NB4 (cell line): ENCODE data around the gene INO80E.
A peak's percentile ranks its signal among the peaks of the same experiment; 100 is the strongest.

Source experiments
- DNase-seq: peaks from one replicate; pipeline ENCODE4 v3.0.0; 2010; ENCODE audit warnings: low read depth
- H3K4me3 ChIP-seq: one replicate; pipeline ENCODE4 v1.5.1; 2011; ENCODE audit warnings: mild to moderate bottlenecking, low read depth, low read length, moderate library complexity
- MYC ChIP-seq: IDR thresholded peaks from 2 replicates; pipeline ENCODE4 v1.6.1; 2011; ENCODE audit warnings: low read depth, low read length
- POLR2A ChIP-seq: IDR thresholded peaks from 2 replicates; pipeline ENCODE4 v1.6.1; 2011; ENCODE audit warnings: mild to moderate bottlenecking; ENCODE audit not compliant: insufficient read length; ENCODE audit errors: extremely low read depth
- TF ChIP-seq, protein P1 (sequence below): IDR thresholded peaks from one replicate; pipeline ENCODE4 v1.5.1; 2012; ENCODE audit warnings: low read depth, low read length
- TF ChIP-seq, protein P2 (sequence below): IDR thresholded peaks from 2 replicates; pipeline ENCODE4 v1.6.1; 2011; ENCODE audit warnings: low read depth, low read length

Gene INO80E

GRCh38 chr16:30046588-30046987 lies 50.5 kb downstream of the INO80E start:
- DNase-seq = no peak
- TF ChIP-seq, protein P1, sequence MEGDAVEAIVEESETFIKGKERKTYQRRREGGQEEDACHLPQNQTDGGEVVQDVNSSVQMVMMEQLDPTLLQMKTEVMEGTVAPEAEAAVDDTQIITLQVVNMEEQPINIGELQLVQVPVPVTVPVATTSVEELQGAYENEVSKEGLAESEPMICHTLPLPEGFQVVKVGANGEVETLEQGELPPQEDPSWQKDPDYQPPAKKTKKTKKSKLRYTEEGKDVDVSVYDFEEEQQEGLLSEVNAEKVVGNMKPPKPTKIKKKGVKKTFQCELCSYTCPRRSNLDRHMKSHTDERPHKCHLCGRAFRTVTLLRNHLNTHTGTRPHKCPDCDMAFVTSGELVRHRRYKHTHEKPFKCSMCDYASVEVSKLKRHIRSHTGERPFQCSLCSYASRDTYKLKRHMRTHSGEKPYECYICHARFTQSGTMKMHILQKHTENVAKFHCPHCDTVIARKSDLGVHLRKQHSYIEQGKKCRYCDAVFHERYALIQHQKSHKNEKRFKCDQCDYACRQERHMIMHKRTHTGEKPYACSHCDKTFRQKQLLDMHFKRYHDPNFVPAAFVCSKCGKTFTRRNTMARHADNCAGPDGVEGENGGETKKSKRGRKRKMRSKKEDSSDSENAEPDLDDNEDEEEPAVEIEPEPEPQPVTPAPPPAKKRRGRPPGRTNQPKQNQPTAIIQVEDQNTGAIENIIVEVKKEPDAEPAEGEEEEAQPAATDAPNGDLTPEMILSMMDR = no peak
- TF ChIP-seq, protein P2, sequence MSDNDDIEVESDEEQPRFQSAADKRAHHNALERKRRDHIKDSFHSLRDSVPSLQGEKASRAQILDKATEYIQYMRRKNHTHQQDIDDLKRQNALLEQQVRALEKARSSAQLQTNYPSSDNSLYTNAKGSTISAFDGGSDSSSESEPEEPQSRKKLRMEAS = no peak
- TF ChIP-seq MYC (no peak), POLR2A (no peak)
- H3K4me3 ChIP-seq = no peak overlapping the region

GRCh38 chr16:30049871-30050270 lies 53.8 kb downstream of the INO80E start:
- no peak for TF ChIP-seq POLR2A
- TF ChIP-seq, protein P2 = no peak
- no peak for TF ChIP-seq MYC
- TF ChIP-seq, protein P1 = no peak
- H3K4me3 ChIP-seq = no peak overlapping the region
- DNase-seq = no peak

GRCh38 chr16:30051518-30051917 lies 55.5 kb downstream of the INO80E start:
- no peak for DNase-seq
- TF ChIP-seq MYC = no peak
- TF ChIP-seq, protein P1 = no peak
- TF ChIP-seq POLR2A = no peak
- TF ChIP-seq, protein P2 = no peak
- H3K4me3 ChIP-seq = no peak overlapping the region

DNA sequence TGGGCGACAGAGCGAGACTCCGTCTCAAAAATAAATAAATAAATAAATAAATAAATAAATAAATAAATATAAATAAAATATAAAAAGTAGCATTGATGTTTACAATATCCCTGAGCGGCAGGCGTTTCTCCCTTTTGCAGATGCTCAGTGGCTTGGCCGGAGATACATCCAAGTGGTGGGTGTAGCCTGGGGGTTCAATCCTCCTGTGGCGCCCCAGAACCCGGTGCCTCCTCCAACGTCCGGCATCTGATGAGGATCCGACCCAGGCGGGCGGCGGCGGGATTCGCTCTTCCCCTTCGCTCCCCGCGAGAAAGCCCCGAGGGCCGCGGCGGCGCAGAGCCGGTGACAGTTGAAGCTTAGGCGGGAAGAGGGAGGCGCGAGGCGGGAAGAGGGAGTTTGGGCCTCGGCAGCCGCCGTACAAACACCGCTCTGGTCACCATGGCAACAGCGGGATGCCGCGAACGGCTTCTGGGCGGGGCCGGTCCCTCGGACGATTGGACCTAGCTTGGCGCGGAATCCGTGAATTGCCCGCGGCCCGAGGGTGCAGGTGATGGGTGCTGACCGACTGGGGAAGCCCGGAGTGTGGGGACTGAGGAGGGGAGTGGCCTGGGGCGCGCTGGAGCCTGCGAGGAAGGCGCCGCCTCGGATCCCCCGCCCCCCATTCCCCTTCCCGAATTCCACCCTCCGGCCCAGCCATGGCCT lies 56.8 kb downstream of the INO80E start:
- peak; percentile 94 for DNase-seq
- H3K4me3 ChIP-seq = peak overlapping the region; percentile 79
- TF ChIP-seq, protein P1 = no peak
- peak; percentile 85 for TF ChIP-seq MYC
- TF ChIP-seq, protein P2 = peak; percentile 89
- TF ChIP-seq POLR2A = peak; percentile 47

DNA sequence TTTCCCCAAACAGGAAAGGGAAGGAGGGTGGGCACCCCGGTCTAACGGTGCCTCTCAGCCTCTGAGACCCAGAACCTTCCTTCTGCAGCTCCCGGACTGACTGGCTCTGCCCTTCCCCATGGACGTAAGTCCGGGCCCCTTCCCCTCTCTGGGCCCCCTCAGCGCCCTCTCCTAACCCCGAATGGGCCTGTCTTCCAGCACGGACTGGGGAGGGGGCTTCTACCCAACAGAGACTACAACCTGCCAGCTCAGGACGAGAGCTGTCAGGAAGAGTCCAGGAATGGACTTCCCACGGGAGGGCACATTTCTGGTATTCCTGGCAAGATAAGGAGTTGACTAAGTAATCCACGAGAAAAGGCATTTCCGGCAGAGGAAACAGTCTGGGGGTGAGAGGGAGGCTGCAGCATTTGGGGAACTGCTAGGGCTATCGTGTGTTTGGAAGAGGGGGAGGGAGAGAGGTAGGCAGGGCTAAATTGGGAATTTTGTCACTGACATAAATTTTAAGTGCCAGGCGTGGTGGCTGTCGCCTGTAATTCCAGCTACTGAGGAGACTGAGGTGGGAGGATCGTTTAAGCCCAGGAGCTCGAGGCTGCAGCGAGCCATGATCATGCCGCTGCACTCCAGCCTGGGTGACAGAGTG lies 57.5 kb downstream of the INO80E start:
- peak; percentile 42 for DNase-seq
- H3K4me3 ChIP-seq = peak overlapping the region; percentile 79
- TF ChIP-seq, protein P2 = no peak
- TF ChIP-seq MYC (no peak), POLR2A (no peak)
- TF ChIP-seq, protein P1 = no peak
